ENCODE results near the gene SMARCAD1.

The SMARCAD1 gene
- total RNA-seq: 12.3 to 98.7 (median 56.8) reads per million in 17 experiments

- DNase-seq: peak; percentile 96 to 98 (median 97)
Observed at GRCh38 chr4:94207469-94208224, at the start of gene SMARCAD1. Gene SMARCAD1 (plus strand): TSS chr4:94207865. CDS start chr4:94208395, 530 bp downstream.

- no peak for DNase-seq
Observed at GRCh38 chr4:94158883-94159282, 48.8 kb upstream of the SMARCAD1 start.

- DNase-seq: no peak
Observed at GRCh38 chr4:94159790-94160189, 47.9 kb upstream of the SMARCAD1 start.

- no peak for DNase-seq
Observed at GRCh38 chr4:94160774-94161173, 46.9 kb upstream of the SMARCAD1 start.

GRCh38 chr4:94165256-94165655, 42.4 kb upstream of the SMARCAD1 start:
- no peak for DNase-seq

- DNase-seq: no peak
Observed at GRCh38 chr4:94168321-94168720, 39.3 kb upstream of the SMARCAD1 start.

GRCh38 chr4:94169803-94170372, 37.8 kb upstream of the SMARCAD1 start:
- no peak for DNase-seq

- peak in 2 of 4 experiments; percentile 11 to 16 for DNase-seq
Observed at GRCh38 chr4:94171616-94172015, 36.0 kb upstream of the SMARCAD1 start.

- DNase-seq: no peak
Observed at GRCh38 chr4:94175553-94176261, 32.0 kb upstream of the SMARCAD1 start.

- no peak for DNase-seq
Observed at GRCh38 chr4:94177822-94178221, 29.8 kb upstream of the SMARCAD1 start.

- DNase-seq: no peak
Observed at GRCh38 chr4:94181815-94182214, 25.9 kb upstream of the SMARCAD1 start.

- DNase-seq: no peak
Observed at GRCh38 chr4:94202769-94203168, 4.9 kb upstream of the SMARCAD1 start.

- DNase-seq: peak; percentile 19 to 46 (median 37)
Observed at GRCh38 chr4:94208266-94208665, 601 bp downstream of the SMARCAD1 start.

GRCh38 chr4:94208918-94209317, 1.3 kb downstream of the SMARCAD1 start:
- no peak for DNase-seq

- DNase-seq: no peak
Observed at GRCh38 chr4:94211861-94212260, 4.2 kb downstream of the SMARCAD1 start.

GRCh38 chr4:94214703-94215319, 7.1 kb downstream of the SMARCAD1 start:
- DNase-seq: no peak

- DNase-seq: no peak
Observed at GRCh38 chr4:94216394-94216793, 8.7 kb downstream of the SMARCAD1 start.

GRCh38 chr4:94219402-94219801, 11.7 kb downstream of the SMARCAD1 start:
- DNase-seq: no peak

GRCh38 chr4:94221916-94222315, 14.3 kb downstream of the SMARCAD1 start:
- no peak for DNase-seq

GRCh38 chr4:94225449-94225848, 17.8 kb downstream of the SMARCAD1 start:
- no peak for DNase-seq

- DNase-seq: no peak
Observed at GRCh38 chr4:94226763-94227162, 19.1 kb downstream of the SMARCAD1 start.

- peak in 1 of 4 experiments; percentile 17 for DNase-seq
Observed at GRCh38 chr4:94228493-94229216, 21.0 kb downstream of the SMARCAD1 start.

All from suppressor macrophage (primary cell).